ENCODE data around the gene TLE1. TPM values are rescaled to one million over a fixed set of nuclear protein-coding genes. Genes with fewer than 3 reads are reported as not detected.

The TLE1 gene
- total RNA-seq, 1 donor from 2014 or later: 16.3 TPM

DNA sequence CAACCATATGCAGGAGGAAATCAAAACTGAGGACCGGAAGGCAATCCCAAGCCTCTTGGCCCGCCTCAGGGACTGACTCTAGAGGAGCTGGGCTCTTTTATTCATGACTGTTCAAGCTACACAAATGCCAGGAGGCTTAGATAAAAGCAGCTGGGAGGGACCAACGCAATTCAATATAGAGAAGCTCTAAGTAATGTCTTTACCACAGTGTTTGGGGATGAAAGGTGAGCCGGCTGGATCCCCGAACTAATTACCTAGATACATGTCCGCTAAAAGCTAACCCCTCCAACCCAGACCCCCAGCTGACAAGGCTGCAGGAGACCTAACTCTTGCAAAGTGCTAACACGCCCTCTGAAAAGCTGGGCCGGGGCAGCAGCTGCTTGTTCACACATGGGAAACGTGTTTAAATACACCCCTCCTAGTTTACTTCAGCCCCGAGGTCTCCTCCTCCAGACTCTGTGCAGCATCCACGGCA lies 67.5 kb downstream of the TLE1 start:
- TF ChIP-seq, protein P1, sequence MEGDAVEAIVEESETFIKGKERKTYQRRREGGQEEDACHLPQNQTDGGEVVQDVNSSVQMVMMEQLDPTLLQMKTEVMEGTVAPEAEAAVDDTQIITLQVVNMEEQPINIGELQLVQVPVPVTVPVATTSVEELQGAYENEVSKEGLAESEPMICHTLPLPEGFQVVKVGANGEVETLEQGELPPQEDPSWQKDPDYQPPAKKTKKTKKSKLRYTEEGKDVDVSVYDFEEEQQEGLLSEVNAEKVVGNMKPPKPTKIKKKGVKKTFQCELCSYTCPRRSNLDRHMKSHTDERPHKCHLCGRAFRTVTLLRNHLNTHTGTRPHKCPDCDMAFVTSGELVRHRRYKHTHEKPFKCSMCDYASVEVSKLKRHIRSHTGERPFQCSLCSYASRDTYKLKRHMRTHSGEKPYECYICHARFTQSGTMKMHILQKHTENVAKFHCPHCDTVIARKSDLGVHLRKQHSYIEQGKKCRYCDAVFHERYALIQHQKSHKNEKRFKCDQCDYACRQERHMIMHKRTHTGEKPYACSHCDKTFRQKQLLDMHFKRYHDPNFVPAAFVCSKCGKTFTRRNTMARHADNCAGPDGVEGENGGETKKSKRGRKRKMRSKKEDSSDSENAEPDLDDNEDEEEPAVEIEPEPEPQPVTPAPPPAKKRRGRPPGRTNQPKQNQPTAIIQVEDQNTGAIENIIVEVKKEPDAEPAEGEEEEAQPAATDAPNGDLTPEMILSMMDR (IDR thresholded peaks at IDR 0.05): no peak
- H3K27ac Mint-ChIP-seq: no peak overlapping the region
- DNase-seq: no peak
- H3K27me3 Mint-ChIP-seq: no peaks in the 10 kb centered on the region
- no peak for ATAC-seq (ENCODE audit: low read depth)
- no peak overlapping the region for H3K4me3 Mint-ChIP-seq
- intact Hi-C loops (cut with micrococcal nuclease): no loop called here
- H3K36me3 Mint-ChIP-seq (ENCODE audit: low read depth): peaks cover 30% of the 10 kb centered on the region
- CTCF ChIA-PET: interaction anchor here (2.0 kb wide), 1 partner anchor 65 kb away, joined by 5 read pairs; no protein-coding TSS in a partner anchor
- no peaks in the 10 kb centered on the region for H3K9me3 Mint-ChIP-seq
- POLR2A ChIA-PET: no interaction called here
- H3K4me1 Mint-ChIP-seq: peaks cover 45% of the 10 kb centered on the region

DNA sequence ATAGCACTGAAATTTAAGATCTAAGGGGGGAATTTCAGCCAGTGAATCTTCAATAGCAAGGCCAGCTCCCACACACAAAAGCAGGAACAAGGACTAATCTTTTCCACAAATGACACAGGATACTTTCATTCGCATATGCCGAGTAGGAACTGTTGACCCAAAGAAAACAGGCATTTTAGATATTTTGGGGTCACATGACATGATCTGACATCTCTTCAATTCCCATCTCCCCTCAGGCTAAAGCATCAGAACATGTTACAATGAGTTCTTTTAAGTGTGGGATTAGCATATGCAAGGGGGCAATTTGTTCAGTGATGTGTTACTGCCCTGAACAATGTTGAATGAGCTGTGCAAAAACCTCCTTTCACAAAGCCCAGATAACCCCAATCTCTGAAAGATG lies 68.2 kb downstream of the TLE1 start:
- TF ChIP-seq, protein P1 (IDR thresholded peaks at IDR 0.05): no peak
- Mint-ChIP-seq H3K9me3 (no peaks in the 10 kb centered on the region), H3K27ac (no peak overlapping the region), H3K27me3 (no peaks in the 10 kb centered on the region), H3K4me1 (peaks cover 44% of the 10 kb centered on the region), H3K36me3 (ENCODE audit: low read depth) (peaks cover 37% of the 10 kb centered on the region), H3K4me3 (no peak overlapping the region)
- intact Hi-C loops (cut with micrococcal nuclease): no loop called here
- no peak for DNase-seq
- ChIA-PET CTCF (interaction anchor here (2.0 kb wide), 1 partner anchor 65 kb away, joined by 5 read pairs; no protein-coding TSS in a partner anchor), POLR2A (interaction anchor here (0.5 kb wide), 1 partner anchor 549 kb away, joined by 4 read pairs; no protein-coding TSS in a partner anchor)
- ATAC-seq (ENCODE audit: low read depth): no peak

DNA sequence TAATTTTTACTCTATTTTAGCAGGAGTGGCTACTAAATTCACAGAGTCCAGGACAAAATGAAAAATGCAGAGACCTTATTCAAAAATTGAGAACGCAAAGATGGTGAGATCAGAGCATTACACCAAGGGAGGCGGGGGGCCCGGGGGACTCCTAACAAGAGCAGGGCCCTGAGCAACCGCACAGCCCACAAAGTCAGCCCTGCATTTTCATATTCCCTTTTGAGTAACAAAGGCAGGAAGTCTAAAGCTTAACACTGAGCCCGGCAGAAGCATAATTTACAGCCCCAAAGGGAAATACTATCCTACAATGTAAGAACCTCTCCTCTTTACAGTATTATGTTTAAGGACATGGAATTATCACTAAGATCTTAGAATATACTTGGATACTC lies 69.4 kb downstream of the TLE1 start:
- H3K4me3 Mint-ChIP-seq: peak overlapping the region; percentile 24
- H3K27me3 Mint-ChIP-seq: no peaks in the 10 kb centered on the region
- no peaks in the 10 kb centered on the region for H3K9me3 Mint-ChIP-seq
- peaks cover 47% of the 10 kb centered on the region for H3K36me3 Mint-ChIP-seq (ENCODE audit: low read depth)
- DNase-seq (no peak), ATAC-seq (ENCODE audit: low read depth) (peak; percentile 77)
- H3K4me1 Mint-ChIP-seq: peaks cover 40% of the 10 kb centered on the region
- intact Hi-C loops (cut with micrococcal nuclease): no loop called here
- H3K27ac Mint-ChIP-seq: no peak overlapping the region
- ChIA-PET POLR2A (no interaction called here), CTCF (interaction anchor here (1.0 kb wide), 1 partner anchor 65 kb away, joined by 3 read pairs; no protein-coding TSS in a partner anchor)
- TF ChIP-seq, protein P1 (IDR thresholded peaks at IDR 0.05): no peak

- no peaks in the 10 kb centered on the region for H3K27me3 Mint-ChIP-seq
- ATAC-seq (ENCODE audit: low read depth): peak; percentile 45
- ChIA-PET POLR2A (no interaction called here), CTCF (interaction anchor here (1.0 to 1.2 kb wide), 2 partner anchors 65 to 987 kb away, joined by 3 read pairs; no protein-coding TSS in a partner anchor)
- TF ChIP-seq, protein P1 (IDR thresholded peaks at IDR 0.05): no peak
- H3K36me3 Mint-ChIP-seq (ENCODE audit: low read depth): peaks cover 50% of the 10 kb centered on the region
- no peak overlapping the region for H3K27ac Mint-ChIP-seq
- H3K9me3 Mint-ChIP-seq: no peaks in the 10 kb centered on the region
- peak overlapping the region; percentile 24 for H3K4me3 Mint-ChIP-seq
- intact Hi-C loops (cut with micrococcal nuclease): loop anchor here (1.0 kb wide), 1 partner anchor 68 kb away; no protein-coding TSS in a partner anchor
- no peak for DNase-seq
- peaks cover 40% of the 10 kb centered on the region for H3K4me1 Mint-ChIP-seq
These were observed 69.9 kb downstream of the TLE1 start for GRCh38 chr9:81619353-81620001.

GRCh38 chr9:81618923-81619322 lies 70.4 kb downstream of the TLE1 start:
- peaks cover 52% of the 10 kb centered on the region for H3K36me3 Mint-ChIP-seq (ENCODE audit: low read depth)
- H3K9me3 Mint-ChIP-seq: no peaks in the 10 kb centered on the region
- ATAC-seq (ENCODE audit: low read depth): no peak
- TF ChIP-seq, protein P1 (IDR thresholded peaks at IDR 0.05): no peak
- POLR2A ChIA-PET: no interaction called here
- no peak for DNase-seq
- no peaks in the 10 kb centered on the region for H3K27me3 Mint-ChIP-seq
- H3K27ac Mint-ChIP-seq: no peak overlapping the region
- intact Hi-C loops (cut with micrococcal nuclease): loop anchor here (1.0 kb wide), 1 partner anchor 68 kb away; no protein-coding TSS in a partner anchor
- CTCF ChIA-PET: interaction anchor here (1.2 kb wide), 1 partner anchor 988 kb away, joined by 3 read pairs; no protein-coding TSS in a partner anchor
- peaks cover 40% of the 10 kb centered on the region for H3K4me1 Mint-ChIP-seq
- no peak overlapping the region for H3K4me3 Mint-ChIP-seq

Data from activated B cell treated with CpG ODN at 0.5 μM for 24 hours (primary cell).